Stimulated activated CD4-positive, alpha-beta T cell treated with anti-CD3 and anti-CD28 coated beads, Interleukin-15, amount 100 ng/mL, for 1 hour (primary cell): ENCODE results near the gene PP2D1.
A peak's percentile ranks its signal among the peaks of the same experiment; 100 is the strongest.
"Not testable (repeated sequence)": the region's sequence is repeated elsewhere in the genome, so short reads cannot be mapped to it uniquely, and the experiment has no call there.

Experiments used
- DNase-seq, 2 donors: peaks; one replicate each; pipeline ENCODE4 v3.0.0-alpha.2; 2020; ENCODE audit warnings: low read depth in 1 of 2, low spot score in 1 of 2

The PP2D1 gene

GRCh38 chr3:20040548-20041196 is 28.6 kb upstream of the PP2D1 start:
- peak; percentile 36 to 46 for DNase-seq

- DNase-seq = peak; percentile 71 to 73
These were observed 27.9 kb upstream of the PP2D1 start, which contains the start of gene KAT2B for GRCh38 chr3:20039765-20040547. KAT2B (plus strand) TSS chr3:20040446; CDS start chr3:20040478, 32 bp downstream.

- DNase-seq = no peak
These were observed 27.4 kb upstream of the PP2D1 start for GRCh38 chr3:20039466-20039764.

GRCh38 chr3:20038699-20039465 is 26.8 kb upstream of the PP2D1 start:
- DNase-seq = no peak

- DNase-seq = no peak
These were observed 25.4 kb upstream of the PP2D1 start for GRCh38 chr3:20037255-20037996.

- no peak for DNase-seq
These were observed 23.0 kb upstream of the PP2D1 start for GRCh38 chr3:20035019-20035418.

- DNase-seq = not testable (repeated sequence)
These were observed 19.9 kb upstream of the PP2D1 start for GRCh38 chr3:20031939-20032338.

- DNase-seq = no peak
These were observed 16.9 kb upstream of the PP2D1 start for GRCh38 chr3:20028905-20029331.

- no peak for DNase-seq
These were observed 15.1 kb upstream of the PP2D1 start for GRCh38 chr3:20027136-20027535.

GRCh38 chr3:20023623-20024405 is 11.8 kb upstream of the PP2D1 start:
- DNase-seq = no peak

GRCh38 chr3:20022954-20023622 is 11.0 kb upstream of the PP2D1 start:
- DNase-seq = no peak

GRCh38 chr3:20016076-20016475 is 4.0 kb upstream of the PP2D1 start:
- not testable (repeated sequence) for DNase-seq

- DNase-seq = no peak
These were observed 3.5 kb upstream of the PP2D1 start for GRCh38 chr3:20015525-20015924.

- no peak for DNase-seq
These were observed 1.3 kb upstream of the PP2D1 start for GRCh38 chr3:20013396-20013795.

- DNase-seq = no peak
These were observed 3.4 kb downstream of the PP2D1 start for GRCh38 chr3:20008646-20009045.

GRCh38 chr3:20007960-20008359 is 4.1 kb downstream of the PP2D1 start:
- no peak for DNase-seq

- DNase-seq = no peak
These were observed 10.1 kb downstream of the PP2D1 start for GRCh38 chr3:20001932-20002331.

- no peak for DNase-seq
These were observed 14.6 kb downstream of the PP2D1 start for GRCh38 chr3:19997502-19997901.

GRCh38 chr3:19994796-19995195 is 17.3 kb downstream of the PP2D1 start:
- no peak for DNase-seq

GRCh38 chr3:19988904-19989303 is 23.2 kb downstream of the PP2D1 start:
- not testable (repeated sequence) for DNase-seq
